Activated naive CD4-positive, alpha-beta T cell treated with anti-CD3 and anti-CD28 coated beads for 36 hours (primary cell): Measurements from ENCODE around the gene ZFR2. TPM values are rescaled to one million over a fixed set of nuclear protein-coding genes. Genes with fewer than 3 reads are reported as not detected.

Source experiments
- CTCF ChIA-PET: fragments of 350-600 bp; sonication (Branson Sonifier 250); formaldehyde crosslinking; loops from one replicate; lab custom pipeline; 2021; ENCODE audit warnings: antibody characterized with exemption; lab: Charles Lee
- DNase-seq: peaks from one replicate; pipeline ENCODE4 v3.0.0-alpha.2; 2020
- H3K27ac Mint-ChIP-seq: one replicate; pipeline ENCODE4 v1.8.0; 2021; ENCODE audit warnings: mild to moderate bottlenecking, mixed read lengths
- H3K27me3 Mint-ChIP-seq: one replicate; pipeline ENCODE4 v1.8.0; 2021; ENCODE audit warnings: low read depth, mixed read lengths
- H3K36me3 Mint-ChIP-seq: one replicate; pipeline ENCODE4 v1.8.0; 2021; ENCODE audit warnings: low read depth, mixed read lengths
- H3K4me1 Mint-ChIP-seq: one replicate; pipeline ENCODE4 v1.8.0; 2021; ENCODE audit warnings: low read depth, mixed read lengths
- H3K4me3 Mint-ChIP-seq: one replicate; pipeline ENCODE4 v1.8.0; 2021; ENCODE audit warnings: mild to moderate bottlenecking, moderate library complexity, mixed read lengths
- H3K9me3 Mint-ChIP-seq: one replicate; pipeline ENCODE4 v1.8.0; 2021; ENCODE audit warnings: mixed read lengths
- intact Hi-C: fragments of 100-400 bp; cut with micrococcal nuclease; formaldehyde crosslinking; loops from one replicate; pipeline ENCODE4 v1.15.1; 2023
- total RNA-seq, 2 experiments: library from RNA; stranded (reverse); gene quantifications; one replicate each; pipeline ENCODE4 v1.2.3, GENCODE V29; 2021

ZFR2 gene
- total RNA-seq, 2 experiments from 2014 or later = 0.27 TPM; not detected in 1

- Mint-ChIP-seq H3K27ac (no peak overlapping the region), H3K4me1 (no peaks in the 10 kb centered on the region)
- CTCF ChIA-PET = interaction anchor here (1.6 kb wide), 1 partner anchor 9 kb away, joined by 5 read pairs; no protein-coding TSS in a partner anchor
Measured at GRCh38 chr19:3830621-3831589, 37.9 kb downstream of the ZFR2 start.

GRCh38 chr19:3827306-3827705 is 41.5 kb downstream of the ZFR2 start:
- intact Hi-C loops = no loop called here
- Mint-ChIP-seq H3K4me1 (no peaks in the 10 kb centered on the region), H3K4me3 (no peak overlapping the region), H3K36me3 (no peaks in the 10 kb centered on the region), H3K27ac (no peak overlapping the region), H3K27me3 (no peaks in the 10 kb centered on the region), H3K9me3 (no peaks in the 10 kb centered on the region)
- CTCF ChIA-PET = interaction anchor here (0.8 to 1.0 kb wide), 2 partner anchors 8 to 22 kb away, joined by 3 to 4 read pairs; no protein-coding TSS in a partner anchor
- no peak for DNase-seq

More at GRCh38 chr19:3830621-3831589, 37.9 kb downstream of the ZFR2 start:
- intact Hi-C loops = no loop called here
- Mint-ChIP-seq H3K36me3 (no peaks in the 10 kb centered on the region), H3K4me3 (no peak overlapping the region), H3K9me3 (no peaks in the 10 kb centered on the region), H3K27me3 (no peaks in the 10 kb centered on the region)
- no peak for DNase-seq

- CTCF ChIA-PET = no interaction called here
- intact Hi-C loops = no loop called here
- Mint-ChIP-seq H3K4me1 (peaks cover 9% of the 10 kb centered on the region), H3K27ac (no peak overlapping the region), H3K27me3 (no peaks in the 10 kb centered on the region), H3K36me3 (no peaks in the 10 kb centered on the region), H3K9me3 (no peaks in the 10 kb centered on the region), H3K4me3 (no peak overlapping the region)
- DNase-seq = no peak
Measured at GRCh38 chr19:3826163-3826562, 42.7 kb downstream of the ZFR2 start.

- Mint-ChIP-seq H3K4me1 (peaks cover 11% of the 10 kb centered on the region), H3K27me3 (no peaks in the 10 kb centered on the region), H3K36me3 (no peaks in the 10 kb centered on the region), H3K27ac (no peak overlapping the region), H3K4me3 (no peak overlapping the region), H3K9me3 (no peaks in the 10 kb centered on the region)
- CTCF ChIA-PET = no interaction called here
- no peak for DNase-seq
- intact Hi-C loops = no loop called here
Measured at GRCh38 chr19:3825286-3825956, 43.4 kb downstream of the ZFR2 start.

GRCh38 chr19:3823350-3823713 is 45.5 kb downstream of the ZFR2 start:
- H3K4me1 Mint-ChIP-seq = peaks cover 23% of the 10 kb centered on the region
- CTCF ChIA-PET = interaction anchor here (1.8 to 2.0 kb wide), 2 partner anchors 40 to 60 kb away, joined by 8 to 10 read pairs; partner anchors contain the start of gene MRPL54
- no peaks in the 10 kb centered on the region for H3K27me3 Mint-ChIP-seq
- H3K9me3 Mint-ChIP-seq = no peaks in the 10 kb centered on the region
- no peaks in the 10 kb centered on the region for H3K36me3 Mint-ChIP-seq
- no peak overlapping the region for H3K4me3 Mint-ChIP-seq
- DNase-seq = no peak
- intact Hi-C loops = loop anchor here (2.0 kb wide), 1 partner anchor 41 kb away; no protein-coding TSS in a partner anchor
- H3K27ac Mint-ChIP-seq = no peak overlapping the region

GRCh38 chr19:3822683-3823349 is 46.0 kb downstream of the ZFR2 start:
- no peak for DNase-seq
- CTCF ChIA-PET = interaction anchor here (0.7 to 2.0 kb wide), 11 partner anchors 10 to 328 kb away, joined by 3 to 10 read pairs (median 4); partner anchors contain the start of genes APBA3, MATK and MRPL54
- Mint-ChIP-seq H3K4me3 (no peak overlapping the region), H3K27ac (no peak overlapping the region), H3K36me3 (no peaks in the 10 kb centered on the region), H3K9me3 (no peaks in the 10 kb centered on the region), H3K4me1 (peaks cover 28% of the 10 kb centered on the region), H3K27me3 (no peaks in the 10 kb centered on the region)
- intact Hi-C loops = loop anchor here (1.0 to 2.0 kb wide), 2 partner anchors 40 to 61 kb away; partner anchors contain the start of gene MRPL54

- peak; percentile 91 for DNase-seq
- Mint-ChIP-seq H3K4me1 (peaks cover 30% of the 10 kb centered on the region), H3K27me3 (no peaks in the 10 kb centered on the region), H3K27ac (no peak overlapping the region), H3K4me3 (no peak overlapping the region), H3K9me3 (no peaks in the 10 kb centered on the region), H3K36me3 (no peaks in the 10 kb centered on the region)
- CTCF ChIA-PET = interaction anchor here (0.7 to 2.0 kb wide), 15 partner anchors 8 to 327 kb away, joined by 3 to 10 read pairs (median 4); partner anchors contain the start of genes APBA3, MATK and MRPL54
- intact Hi-C loops = loop anchor here (1.0 to 2.0 kb wide), 2 partner anchors 39 to 60 kb away; partner anchors contain the start of gene MRPL54
Measured at GRCh38 chr19:3821857-3822364, 46.9 kb downstream of the ZFR2 start.

- Mint-ChIP-seq H3K27ac (no peak overlapping the region), H3K27me3 (no peaks in the 10 kb centered on the region), H3K4me3 (no peak overlapping the region), H3K4me1 (peaks cover 32% of the 10 kb centered on the region), H3K36me3 (no peaks in the 10 kb centered on the region), H3K9me3 (no peaks in the 10 kb centered on the region)
- intact Hi-C loops = no loop called here
- DNase-seq = no peak
- CTCF ChIA-PET = interaction anchor here (1.3 to 1.8 kb wide), 3 partner anchors 8 to 14 kb away, joined by 4 to 10 read pairs (median 5); no protein-coding TSS in a partner anchor
Measured at GRCh38 chr19:3821156-3821555, 47.7 kb downstream of the ZFR2 start.

GRCh38 chr19:3819989-3820388 is 48.8 kb downstream of the ZFR2 start:
- no peak for DNase-seq
- Mint-ChIP-seq H3K27me3 (no peaks in the 10 kb centered on the region), H3K4me1 (peaks cover 32% of the 10 kb centered on the region), H3K4me3 (no peak overlapping the region), H3K27ac (no peak overlapping the region), H3K9me3 (no peaks in the 10 kb centered on the region), H3K36me3 (no peaks in the 10 kb centered on the region)
- intact Hi-C loops = no loop called here
- CTCF ChIA-PET = no interaction called here

- H3K27me3 Mint-ChIP-seq = no peaks in the 10 kb centered on the region
- peaks cover 43% of the 10 kb centered on the region for H3K4me1 Mint-ChIP-seq
- H3K36me3 Mint-ChIP-seq = no peaks in the 10 kb centered on the region
- CTCF ChIA-PET = interaction anchor here (0.9 to 2.4 kb wide), 3 partner anchors 19 to 57 kb away, joined by 3 to 15 read pairs (median 3); partner anchors contain the start of genes APBA3 and MRPL54
- no peak overlapping the region for H3K4me3 Mint-ChIP-seq
- no peaks in the 10 kb centered on the region for H3K9me3 Mint-ChIP-seq
- no peak for DNase-seq
- intact Hi-C loops = no loop called here
- no peak overlapping the region for H3K27ac Mint-ChIP-seq
Measured at GRCh38 chr19:3818918-3819317, 49.9 kb downstream of the ZFR2 start.

- intact Hi-C loops = no loop called here
- Mint-ChIP-seq H3K27ac (no peak overlapping the region), H3K36me3 (no peaks in the 10 kb centered on the region), H3K27me3 (no peaks in the 10 kb centered on the region), H3K4me1 (peaks cover 48% of the 10 kb centered on the region), H3K9me3 (no peaks in the 10 kb centered on the region), H3K4me3 (no peak overlapping the region)
- DNase-seq = peak; percentile 74
- CTCF ChIA-PET = interaction anchor here (0.9 to 2.4 kb wide), 3 partner anchors 19 to 56 kb away, joined by 3 to 15 read pairs (median 3); partner anchors contain the start of genes APBA3 and MRPL54
Measured at GRCh38 chr19:3818466-3818865, 50.4 kb downstream of the ZFR2 start.
